WERI-Rb-1 (cell line): ENCODE results near the gene CCDC6.

Experiments used
- DNase-seq: peaks from one replicate; pipeline ENCODE4 v3.0.0-alpha.2; 2020
- H3K27ac ChIP-seq: fragments of 250-450 bp; sonication (Bioruptor Pico); 2 replicates; pipeline ENCODE4 v1.5.1; 2020; ENCODE audit warnings: mild to moderate bottlenecking, moderate library complexity
- H3K27me3 ChIP-seq: fragments of 250-450 bp; sonication (Bioruptor Pico); 2 replicates; pipeline ENCODE4 v1.5.1; 2021; ENCODE audit warnings: mild to moderate bottlenecking, low read depth, moderate library complexity; ENCODE audit not compliant: insufficient read depth, severe bottlenecking
- H3K36me3 ChIP-seq: fragments of 250-450 bp; sonication (Bioruptor Pico); 2 replicates; pipeline ENCODE4 v1.5.1; 2020; ENCODE audit warnings: mild to moderate bottlenecking, moderate library complexity
- H3K4me3 ChIP-seq: 2 replicates; pipeline ENCODE4 v1.5.1; 2011; ENCODE audit warnings: low read depth, mild to moderate bottlenecking, control low read depth, low read length
- H3K9me3 ChIP-seq: fragments of 250-450 bp; sonication (Bioruptor Pico); 2 replicates; pipeline ENCODE4 v1.5.1; 2021; ENCODE audit warnings: mild to moderate bottlenecking, moderate library complexity; ENCODE audit not compliant: severe bottlenecking
- TF ChIP-seq, protein P1 (sequence below): IDR thresholded peaks from 2 replicates; pipeline ENCODE4 v1.5.1; 2011; ENCODE audit warnings: low read depth, mild to moderate bottlenecking, control low read depth, inconsistent platforms, low read length

The CCDC6 gene

GRCh38 chr10:59891936-59892335 is 14.4 kb downstream of the CCDC6 start:
- Histone ChIP-seq H3K36me3 (peaks cover 14% of the 10 kb centered on the region; the same call in 1 of the 2 replicates), H3K27ac (no peak overlapping the region), H3K4me3 (no peak overlapping the region), H3K9me3 (no peaks in the 10 kb centered on the region), H3K27me3 (no peaks in the 10 kb centered on the region)
- DNase-seq: no peak
- TF ChIP-seq, protein P1, sequence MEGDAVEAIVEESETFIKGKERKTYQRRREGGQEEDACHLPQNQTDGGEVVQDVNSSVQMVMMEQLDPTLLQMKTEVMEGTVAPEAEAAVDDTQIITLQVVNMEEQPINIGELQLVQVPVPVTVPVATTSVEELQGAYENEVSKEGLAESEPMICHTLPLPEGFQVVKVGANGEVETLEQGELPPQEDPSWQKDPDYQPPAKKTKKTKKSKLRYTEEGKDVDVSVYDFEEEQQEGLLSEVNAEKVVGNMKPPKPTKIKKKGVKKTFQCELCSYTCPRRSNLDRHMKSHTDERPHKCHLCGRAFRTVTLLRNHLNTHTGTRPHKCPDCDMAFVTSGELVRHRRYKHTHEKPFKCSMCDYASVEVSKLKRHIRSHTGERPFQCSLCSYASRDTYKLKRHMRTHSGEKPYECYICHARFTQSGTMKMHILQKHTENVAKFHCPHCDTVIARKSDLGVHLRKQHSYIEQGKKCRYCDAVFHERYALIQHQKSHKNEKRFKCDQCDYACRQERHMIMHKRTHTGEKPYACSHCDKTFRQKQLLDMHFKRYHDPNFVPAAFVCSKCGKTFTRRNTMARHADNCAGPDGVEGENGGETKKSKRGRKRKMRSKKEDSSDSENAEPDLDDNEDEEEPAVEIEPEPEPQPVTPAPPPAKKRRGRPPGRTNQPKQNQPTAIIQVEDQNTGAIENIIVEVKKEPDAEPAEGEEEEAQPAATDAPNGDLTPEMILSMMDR: no peak

DNA sequence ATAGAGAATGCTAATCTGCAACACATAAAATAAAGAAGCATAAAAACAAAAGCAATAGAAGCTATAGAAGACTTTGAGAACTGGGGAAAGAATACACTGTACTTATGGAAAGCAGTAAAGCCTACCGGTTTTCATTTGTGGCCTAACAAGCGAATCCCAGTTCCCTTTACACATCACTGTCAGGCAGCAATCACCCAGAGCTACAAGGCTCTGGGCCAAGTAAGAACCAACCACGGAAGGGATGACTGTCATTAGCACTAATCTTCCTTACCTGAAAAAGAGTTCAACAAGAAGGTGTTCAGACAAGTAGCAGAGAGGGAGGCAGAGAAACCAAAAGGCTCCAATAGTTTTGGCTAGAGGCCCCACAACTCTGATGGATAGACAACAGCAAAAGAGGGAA is 15.0 kb downstream of the CCDC6 start:
- no peak overlapping the region for H3K4me3 ChIP-seq
- no peaks in the 10 kb centered on the region for H3K9me3 ChIP-seq
- peaks cover 14% of the 10 kb centered on the region; the same call in 1 of the 2 replicates for H3K36me3 ChIP-seq
- H3K27ac ChIP-seq: 0 out of 2 replicates have a peak overlapping the region, but pooled peaks have one; percentile 17
- TF ChIP-seq, protein P1: no peak
- no peak for DNase-seq
- no peaks in the 10 kb centered on the region for H3K27me3 ChIP-seq

- H3K27ac ChIP-seq: no peak overlapping the region
Measured at GRCh38 chr10:59888781-59889435, 17.4 kb downstream of the CCDC6 start.

DNA sequence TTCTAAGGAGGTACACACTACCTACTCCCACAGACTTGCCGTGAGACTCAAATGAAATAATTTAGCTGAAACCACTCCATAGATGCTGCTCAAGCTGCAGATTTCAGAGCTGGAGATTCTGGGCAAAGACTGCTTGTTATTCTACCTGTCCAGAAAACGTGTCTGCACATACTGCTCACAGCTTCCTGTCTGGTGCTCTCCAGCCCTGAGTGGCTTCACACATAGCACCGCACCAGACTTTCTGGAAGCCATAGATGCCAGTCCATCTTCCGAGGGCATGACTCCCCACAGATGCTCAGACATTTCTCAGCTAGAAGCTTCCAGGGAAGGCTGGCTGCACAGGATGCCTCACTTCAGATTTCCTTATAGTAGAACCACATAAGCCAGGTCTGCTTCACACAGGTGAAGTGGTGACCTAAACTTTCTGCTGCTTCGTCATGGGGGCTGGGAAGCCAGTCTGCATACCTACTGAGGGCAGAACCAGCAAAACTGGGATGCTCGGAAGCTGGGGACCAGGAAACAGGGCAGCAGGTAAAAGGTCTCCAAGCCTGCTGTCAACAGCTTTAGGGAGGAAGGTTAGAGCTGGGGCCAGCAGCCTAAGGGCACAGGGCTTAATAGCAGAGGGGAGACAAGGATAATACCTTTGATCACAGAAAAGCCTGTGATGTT is 18.2 kb downstream of the CCDC6 start:
- H3K27me3 ChIP-seq: no peaks in the 10 kb centered on the region
- peaks cover 14% of the 10 kb centered on the region; the same call in 1 of the 2 replicates for H3K36me3 ChIP-seq
- no peak for DNase-seq
- H3K4me3 ChIP-seq: no peak overlapping the region
- H3K27ac ChIP-seq: no peak overlapping the region; the same call in 1 of the 2 replicates
- TF ChIP-seq, protein P1: no peak
- no peaks in the 10 kb centered on the region for H3K9me3 ChIP-seq

More at GRCh38 chr10:59888781-59889435, 17.4 kb downstream of the CCDC6 start:
- DNase-seq: no peak
- no peaks in the 10 kb centered on the region for H3K27me3 ChIP-seq
- H3K36me3 ChIP-seq: peaks cover 14% of the 10 kb centered on the region; the same call in 1 of the 2 replicates
- TF ChIP-seq, protein P1: no peak
- H3K9me3 ChIP-seq: no peaks in the 10 kb centered on the region
- H3K4me3 ChIP-seq: no peak overlapping the region

- no peak for DNase-seq
- TF ChIP-seq, protein P1: no peak
- Histone ChIP-seq H3K27ac (no peak overlapping the region), H3K4me3 (no peak overlapping the region), H3K9me3 (no peaks in the 10 kb centered on the region), H3K27me3 (no peaks in the 10 kb centered on the region), H3K36me3 (peaks cover 14% of the 10 kb centered on the region; the same call in 1 of the 2 replicates)
Measured at GRCh38 chr10:59887006-59887405, 19.4 kb downstream of the CCDC6 start.
